IPS-NIHi11 (cell line): ENCODE results near the gene CIROP.

Source experiments
- DNase-seq: peaks from one replicate; pipeline ENCODE4 v3.0.0; 2012; ENCODE audit warnings: mixed read lengths, low spot score

CIROP gene

GRCh38 chr14:23093991-23094665, 10.7 kb downstream of the CIROP start:
- DNase-seq, result peak; percentile 86

- no peak for DNase-seq
Observed at GRCh38 chr14:23093526-23093925, 11.3 kb downstream of the CIROP start.

GRCh38 chr14:23093104-23093503, 11.7 kb downstream of the CIROP start:
- no peak for DNase-seq

- DNase-seq, result no peak
Observed at GRCh38 chr14:23091294-23092225, 13.2 kb downstream of the CIROP start.

- DNase-seq, result no peak
Observed at GRCh38 chr14:23090254-23090636, 14.5 kb downstream of the CIROP start.

GRCh38 chr14:23089498-23090253, 15.1 kb downstream of the CIROP start:
- DNase-seq, result no peak

GRCh38 chr14:23086565-23086964, 18.2 kb downstream of the CIROP start:
- no peak for DNase-seq

- no peak for DNase-seq
Observed at GRCh38 chr14:23085458-23085857, 19.3 kb downstream of the CIROP start.

GRCh38 chr14:23080474-23080873, 24.3 kb downstream of the CIROP start:
- no peak for DNase-seq

GRCh38 chr14:23079716-23080115, 25.1 kb downstream of the CIROP start:
- DNase-seq, result no peak

GRCh38 chr14:23078692-23079116, 26.1 kb downstream of the CIROP start:
- DNase-seq, result no peak

- DNase-seq, result no peak
Observed at GRCh38 chr14:23077962-23078361, 26.8 kb downstream of the CIROP start.

- no peak for DNase-seq
Observed at GRCh38 chr14:23076785-23077408, 27.9 kb downstream of the CIROP start.

GRCh38 chr14:23074906-23075305, 29.9 kb downstream of the CIROP start:
- no peak for DNase-seq

GRCh38 chr14:23071921-23072539, 32.8 kb downstream of the CIROP start:
- DNase-seq, result no peak

- peak; percentile 88 for DNase-seq
Observed at GRCh38 chr14:23071244-23071920, 33.4 kb downstream of the CIROP start.

GRCh38 chr14:23070262-23071129, 34.3 kb downstream of the CIROP start:
- DNase-seq, result no peak

- no peak for DNase-seq
Observed at GRCh38 chr14:23069413-23069806, 35.4 kb downstream of the CIROP start.

- peak; percentile 85 for DNase-seq
Observed at GRCh38 chr14:23068789-23069412, 35.9 kb downstream of the CIROP start.
